Activated CD4-positive, alpha-beta T cell treated with anti-CD3 and anti-CD28 coated beads, Interleukin-2, amount 10 ng/mL, durations not matched to agents 24 days and 14 days (primary cell): ENCODE measurements around the gene ZC3H18. TPM values are rescaled to one million over a fixed set of nuclear protein-coding genes. Genes with fewer than 3 reads are reported as not detected.

Experiments
- DNase-seq: peaks from one replicate; pipeline ENCODE4 v3.0.0; 2022
- H3K27ac Mint-ChIP-seq: one replicate; pipeline ENCODE4 v1.8.0; 2022; ENCODE audit warnings: mild to moderate bottlenecking, mixed read lengths
- H3K27me3 Mint-ChIP-seq: one replicate; pipeline ENCODE4 v1.8.0; 2022; ENCODE audit warnings: mixed read lengths
- H3K36me3 Mint-ChIP-seq: one replicate; pipeline ENCODE4 v1.8.0; 2022; ENCODE audit warnings: low read depth, mild to moderate bottlenecking, mixed read lengths
- H3K4me1 Mint-ChIP-seq: one replicate; pipeline ENCODE4 v1.8.0; 2021; ENCODE audit warnings: mixed read lengths
- H3K4me3 Mint-ChIP-seq: one replicate; pipeline ENCODE4 v1.8.0; 2022; ENCODE audit warnings: mild to moderate bottlenecking, moderate library complexity, mixed read lengths
- H3K9me3 Mint-ChIP-seq: one replicate; pipeline ENCODE4 v1.8.0; 2021; ENCODE audit warnings: mixed read lengths
- intact Hi-C: fragments of 100-400 bp; cut with micrococcal nuclease; formaldehyde crosslinking; loops from one replicate; pipeline ENCODE4 v1.15.1; 2023
- total RNA-seq: library from RNA; stranded (reverse); gene quantifications from 2 replicates; pipeline ENCODE4 v1.2.3, GENCODE V29; 2022

Gene ZC3H18
- total RNA-seq, 1 donor from 2014 or later: 106 TPM

DNA sequence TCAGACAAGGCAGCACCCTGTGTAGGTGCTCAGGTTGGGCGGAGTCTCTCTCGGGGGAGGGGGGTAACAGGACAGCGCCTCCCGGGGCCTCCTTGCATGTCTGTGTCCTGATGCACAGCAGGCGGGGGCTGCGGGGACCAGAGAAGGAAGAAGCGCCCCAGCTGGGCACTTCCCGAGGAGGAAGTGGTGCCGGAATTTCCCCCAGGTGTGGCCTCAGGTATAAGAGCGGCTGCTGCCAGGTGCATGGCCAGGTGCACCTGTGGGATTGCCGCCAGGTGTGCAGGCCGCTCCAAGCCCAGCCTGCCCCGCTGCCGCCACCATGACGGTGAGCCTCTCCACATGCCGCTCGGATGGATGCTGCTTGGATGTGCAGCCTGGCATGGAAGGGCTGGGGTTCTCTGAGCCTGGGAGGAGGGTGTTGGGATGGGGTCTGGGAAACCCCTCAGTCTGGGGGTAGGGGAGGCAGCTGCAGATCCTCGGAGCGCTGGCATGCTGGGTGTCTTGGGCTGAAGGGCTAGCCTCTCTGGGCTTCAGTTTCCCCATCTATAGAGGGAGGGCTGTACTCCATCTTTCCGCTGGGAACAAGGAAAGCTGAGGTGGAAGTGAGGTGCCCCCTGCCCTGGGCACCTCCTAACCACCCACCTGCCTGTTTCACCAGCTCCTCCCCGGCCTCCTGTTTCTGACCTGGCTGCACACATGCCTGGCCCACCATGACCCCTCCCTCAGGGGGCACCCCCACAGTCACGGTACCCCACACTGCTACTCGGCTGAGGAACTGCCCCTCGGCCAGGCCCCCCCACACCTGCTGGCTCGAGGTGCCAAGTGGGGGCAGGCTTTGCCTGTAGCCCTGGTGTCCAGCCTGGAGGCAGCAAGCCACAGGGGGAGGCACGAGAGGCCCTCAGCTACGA, 68.4 kb downstream of the ZC3H18 start, which contains the start of gene IL17C:
TSS of gene IL17C (plus strand) at position 250 of the 908 bp plus-strand sequence. CDS start at position 320, 70 bp downstream.
- no peak for DNase-seq

DNA sequence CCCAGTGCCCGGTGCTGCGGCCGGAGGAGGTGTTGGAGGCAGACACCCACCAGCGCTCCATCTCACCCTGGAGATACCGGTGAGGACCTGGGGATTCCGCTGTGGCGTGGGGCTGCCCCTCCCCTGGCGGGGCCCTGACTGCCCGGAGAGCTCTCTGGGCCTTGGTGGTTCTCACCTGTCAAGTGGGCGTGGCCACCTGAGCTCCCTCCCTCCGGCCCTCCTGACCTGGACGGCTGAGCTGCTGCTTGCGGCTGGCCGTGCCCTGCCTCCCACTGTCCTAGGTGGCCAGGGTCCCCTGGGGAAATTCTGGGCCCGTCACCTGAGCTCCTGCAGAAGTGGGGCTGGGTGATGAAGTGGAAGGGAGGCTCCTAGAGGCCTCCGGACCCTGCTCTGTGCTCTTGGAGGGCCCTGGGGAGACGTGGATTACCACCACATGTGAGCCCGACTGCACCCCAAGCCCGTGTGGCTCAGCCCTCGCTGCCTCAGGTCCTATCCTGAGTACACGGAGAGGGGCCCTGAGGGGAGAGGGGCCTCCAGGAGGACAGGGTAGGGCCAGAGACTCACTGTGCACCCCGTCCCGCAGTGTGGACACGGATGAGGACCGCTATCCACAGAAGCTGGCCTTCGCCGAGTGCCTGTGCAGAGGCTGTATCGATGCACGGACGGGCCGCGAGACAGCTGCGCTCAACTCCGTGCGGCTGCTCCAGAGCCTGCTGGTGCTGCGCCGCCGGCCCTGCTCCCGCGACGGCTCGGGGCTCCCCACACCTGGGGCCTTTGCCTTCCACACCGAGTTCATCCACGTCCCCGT, 69.2 kb downstream of the ZC3H18 start:
- Mint-ChIP-seq H3K27ac (no peak overlapping the region), H3K9me3 (no peaks in the 10 kb centered on the region), H3K27me3 (peaks cover 25% of the 10 kb centered on the region), H3K4me1 (peaks cover 21% of the 10 kb centered on the region), H3K36me3 (peaks cover 16% of the 10 kb centered on the region), H3K4me3 (no peak overlapping the region)
- DNase-seq: peak; percentile 67
- intact Hi-C loops: loop anchor here (5.0 kb wide), 1 partner anchor 63 kb away; no protein-coding TSS in a partner anchor

More for the DNA sequence above, 68.4 kb downstream of the ZC3H18 start, which contains the start of gene IL17C:
- peaks cover 25% of the 10 kb centered on the region for H3K27me3 Mint-ChIP-seq
- peaks cover 8% of the 10 kb centered on the region for H3K36me3 Mint-ChIP-seq
- H3K9me3 Mint-ChIP-seq: no peaks in the 10 kb centered on the region
- H3K27ac Mint-ChIP-seq: peak within 1 kb of the TSS; percentile 8
- H3K4me1 Mint-ChIP-seq: peaks cover 24% of the 10 kb centered on the region
- intact Hi-C loops: loop anchor here (5.0 kb wide), 1 partner anchor 64 kb away; no protein-coding TSS in a partner anchor
- no peak within 1 kb of the TSS for H3K4me3 Mint-ChIP-seq

DNA sequence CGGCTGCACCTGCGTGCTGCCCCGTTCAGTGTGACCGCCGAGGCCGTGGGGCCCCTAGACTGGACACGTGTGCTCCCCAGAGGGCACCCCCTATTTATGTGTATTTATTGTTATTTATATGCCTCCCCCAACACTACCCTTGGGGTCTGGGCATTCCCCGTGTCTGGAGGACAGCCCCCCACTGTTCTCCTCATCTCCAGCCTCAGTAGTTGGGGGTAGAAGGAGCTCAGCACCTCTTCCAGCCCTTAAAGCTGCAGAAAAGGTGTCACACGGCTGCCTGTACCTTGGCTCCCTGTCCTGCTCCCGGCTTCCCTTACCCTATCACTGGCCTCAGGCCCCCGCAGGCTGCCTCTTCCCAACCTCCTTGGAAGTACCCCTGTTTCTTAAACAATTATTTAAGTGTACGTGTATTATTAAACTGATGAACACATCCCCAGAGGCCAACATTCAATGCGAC, 69.9 kb downstream of the ZC3H18 start:
- Mint-ChIP-seq H3K27me3 (peaks cover 25% of the 10 kb centered on the region), H3K4me3 (no peak overlapping the region), H3K4me1 (peaks cover 20% of the 10 kb centered on the region), H3K27ac (no peak overlapping the region), H3K36me3 (peaks cover 22% of the 10 kb centered on the region), H3K9me3 (no peaks in the 10 kb centered on the region)
- DNase-seq: no peak
- intact Hi-C loops: no loop called here

DNA sequence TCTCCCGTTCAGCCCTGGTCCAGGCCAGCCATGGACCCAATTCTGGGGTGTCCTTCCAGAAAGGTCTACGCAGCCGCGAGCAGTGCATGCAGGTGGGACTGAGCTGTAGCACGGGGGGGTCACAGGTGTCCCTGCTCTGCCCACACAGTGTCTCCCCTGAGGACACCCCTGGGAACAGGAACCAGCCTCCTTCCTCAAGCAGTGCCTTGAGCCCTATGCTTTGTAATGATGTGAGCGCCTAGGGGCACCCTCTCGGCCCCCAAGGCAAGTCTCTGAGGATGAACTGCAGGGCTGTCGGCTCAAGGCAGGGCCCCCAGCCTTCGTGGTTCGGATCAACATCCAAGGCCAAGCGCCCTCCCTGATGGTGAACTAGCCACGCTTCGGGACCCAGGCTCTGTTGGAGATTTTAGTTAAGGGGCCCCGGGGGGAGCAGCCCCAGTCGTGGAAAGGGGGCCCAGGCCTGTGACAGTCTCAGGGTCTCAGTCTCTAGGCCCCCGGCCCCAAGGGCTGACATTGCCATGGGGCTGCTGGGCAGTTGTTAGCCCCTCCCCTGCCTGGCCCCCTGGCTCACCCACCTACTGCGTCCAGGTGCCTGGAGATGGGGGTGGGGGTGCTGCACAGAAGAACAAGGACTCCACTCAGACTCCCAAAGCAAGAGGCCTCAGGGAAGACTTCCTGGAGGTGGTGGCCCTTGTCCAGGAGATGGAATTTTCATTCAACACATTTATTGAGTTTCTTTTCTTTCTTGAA, 70.5 kb downstream of the ZC3H18 start:
- Mint-ChIP-seq H3K4me1 (peaks cover 16% of the 10 kb centered on the region), H3K4me3 (no peak overlapping the region), H3K27me3 (peaks cover 25% of the 10 kb centered on the region), H3K9me3 (no peaks in the 10 kb centered on the region), H3K36me3 (peaks cover 23% of the 10 kb centered on the region), H3K27ac (no peak overlapping the region)
- no peak for DNase-seq
- intact Hi-C loops: no loop called here

DNA sequence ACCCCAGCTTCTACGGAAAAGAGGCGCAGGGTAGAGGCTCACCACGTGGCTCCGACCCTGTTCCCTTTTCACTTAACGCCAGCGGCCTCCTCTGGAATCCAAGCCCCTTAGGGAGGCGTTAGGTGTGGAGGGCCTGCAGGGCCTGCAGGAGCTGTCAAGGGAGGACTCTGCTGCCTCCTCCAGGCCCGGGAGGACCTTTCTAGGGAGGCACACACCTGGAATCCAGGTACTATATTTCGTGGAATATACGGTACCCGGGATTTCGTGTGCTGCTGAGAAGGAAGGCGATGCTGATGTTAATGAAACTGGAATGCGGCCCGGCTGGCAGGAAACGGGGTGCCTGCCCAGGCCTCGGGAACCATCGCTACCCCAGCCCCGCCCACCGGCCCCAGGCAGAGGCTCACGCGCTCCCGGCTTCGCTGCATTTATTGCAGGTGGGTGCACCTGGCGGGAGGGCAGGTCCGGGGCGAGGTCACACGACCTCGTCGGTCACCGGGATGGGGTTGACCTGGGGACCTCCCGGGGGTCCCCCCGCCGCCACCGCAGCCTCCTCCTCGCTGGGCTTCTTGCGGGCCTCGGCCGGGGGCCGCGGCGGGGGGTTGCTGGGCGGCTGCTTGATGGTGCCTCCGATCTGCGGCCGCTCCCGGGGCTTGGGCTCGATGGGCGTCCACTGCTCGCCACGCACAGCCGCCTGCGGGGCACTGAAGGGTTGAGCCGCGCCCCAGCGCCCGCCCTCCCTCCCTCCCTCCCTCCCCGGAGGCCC, 72.9 kb downstream of the ZC3H18 start:
- H3K9me3 Mint-ChIP-seq: no peaks in the 10 kb centered on the region
- H3K4me1 Mint-ChIP-seq: peaks cover 6% of the 10 kb centered on the region
- DNase-seq: no peak
- no peak overlapping the region for H3K4me3 Mint-ChIP-seq
- H3K27me3 Mint-ChIP-seq: peaks cover 16% of the 10 kb centered on the region
- H3K36me3 Mint-ChIP-seq: peaks cover 23% of the 10 kb centered on the region
- intact Hi-C loops: no loop called here
- H3K27ac Mint-ChIP-seq: no peak overlapping the region

DNA sequence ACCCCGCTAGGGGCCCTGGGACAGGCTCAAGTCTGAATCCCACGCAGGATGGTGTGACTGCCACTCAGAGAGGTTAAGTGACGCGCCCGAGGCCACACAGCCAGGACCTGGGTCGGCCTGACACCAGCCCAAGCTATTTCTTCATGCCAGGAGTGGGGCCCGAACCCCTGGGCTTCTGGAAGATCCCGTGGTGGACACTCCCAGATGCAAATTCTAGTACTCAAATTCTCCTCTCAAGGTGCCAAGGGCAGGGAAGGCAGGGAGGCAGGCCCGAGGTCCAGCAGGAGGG, 73.4 kb downstream of the ZC3H18 start:
- Mint-ChIP-seq H3K27me3 (peaks cover 11% of the 10 kb centered on the region), H3K4me3 (no peak overlapping the region), H3K9me3 (no peaks in the 10 kb centered on the region), H3K27ac (no peak overlapping the region), H3K4me1 (peaks cover 6% of the 10 kb centered on the region), H3K36me3 (peaks cover 23% of the 10 kb centered on the region)
- DNase-seq: no peak
- intact Hi-C loops: no loop called here

DNA sequence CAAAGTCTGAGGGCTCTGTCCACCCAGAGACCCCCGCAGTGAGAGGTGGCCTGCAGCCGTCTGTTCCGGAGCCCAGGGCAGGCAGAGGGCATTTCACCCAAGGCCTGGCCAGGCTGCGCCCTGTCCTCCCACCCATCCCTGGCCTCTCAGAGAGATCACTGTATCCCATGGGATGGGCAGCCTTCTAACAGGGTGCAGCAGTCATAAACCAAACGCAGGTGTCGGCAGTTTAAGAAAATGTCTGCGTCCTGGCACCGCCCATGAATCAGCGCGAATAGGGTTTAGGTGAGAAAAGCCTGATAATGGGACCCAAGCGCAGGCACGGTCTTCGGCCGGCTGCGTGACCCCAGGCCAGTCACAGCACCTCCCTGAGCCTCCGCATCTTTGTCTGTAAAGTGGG, 75.3 kb downstream of the ZC3H18 start:
- DNase-seq: no peak
- H3K27me3 Mint-ChIP-seq: peaks cover 4% of the 10 kb centered on the region
- no peak overlapping the region for H3K4me3 Mint-ChIP-seq
- peaks cover 29% of the 10 kb centered on the region for H3K36me3 Mint-ChIP-seq
- no peaks in the 10 kb centered on the region for H3K9me3 Mint-ChIP-seq
- intact Hi-C loops: no loop called here
- H3K27ac Mint-ChIP-seq: no peak overlapping the region
- H3K4me1 Mint-ChIP-seq: peaks cover 8% of the 10 kb centered on the region

DNA sequence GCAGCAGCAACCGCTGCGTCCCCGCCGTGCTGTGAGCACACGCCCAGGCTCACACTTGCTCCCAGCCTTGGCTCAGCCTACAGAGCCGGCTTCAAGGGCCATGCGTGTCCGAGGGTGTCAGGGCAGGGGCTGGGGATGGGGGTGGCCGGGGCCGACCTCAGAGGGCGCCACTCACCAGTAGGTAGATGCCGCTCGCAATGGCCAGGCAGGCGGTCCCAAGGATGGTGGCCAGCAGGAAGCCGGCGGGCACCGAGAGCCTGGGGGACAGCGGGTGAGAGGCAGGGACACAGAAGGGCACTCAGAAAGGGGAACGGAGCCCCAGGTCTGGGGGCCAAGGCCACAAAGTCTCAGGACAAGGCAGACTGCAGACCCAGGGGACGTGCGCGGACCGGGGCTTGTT, 75.7 kb downstream of the ZC3H18 start:
- H3K27ac Mint-ChIP-seq: no peak overlapping the region
- H3K4me1 Mint-ChIP-seq: peaks cover 8% of the 10 kb centered on the region
- intact Hi-C loops: no loop called here
- H3K27me3 Mint-ChIP-seq: peaks cover 1% of the 10 kb centered on the region
- no peaks in the 10 kb centered on the region for H3K9me3 Mint-ChIP-seq
- no peak overlapping the region for H3K4me3 Mint-ChIP-seq
- no peak for DNase-seq
- H3K36me3 Mint-ChIP-seq: peaks cover 30% of the 10 kb centered on the region

DNA sequence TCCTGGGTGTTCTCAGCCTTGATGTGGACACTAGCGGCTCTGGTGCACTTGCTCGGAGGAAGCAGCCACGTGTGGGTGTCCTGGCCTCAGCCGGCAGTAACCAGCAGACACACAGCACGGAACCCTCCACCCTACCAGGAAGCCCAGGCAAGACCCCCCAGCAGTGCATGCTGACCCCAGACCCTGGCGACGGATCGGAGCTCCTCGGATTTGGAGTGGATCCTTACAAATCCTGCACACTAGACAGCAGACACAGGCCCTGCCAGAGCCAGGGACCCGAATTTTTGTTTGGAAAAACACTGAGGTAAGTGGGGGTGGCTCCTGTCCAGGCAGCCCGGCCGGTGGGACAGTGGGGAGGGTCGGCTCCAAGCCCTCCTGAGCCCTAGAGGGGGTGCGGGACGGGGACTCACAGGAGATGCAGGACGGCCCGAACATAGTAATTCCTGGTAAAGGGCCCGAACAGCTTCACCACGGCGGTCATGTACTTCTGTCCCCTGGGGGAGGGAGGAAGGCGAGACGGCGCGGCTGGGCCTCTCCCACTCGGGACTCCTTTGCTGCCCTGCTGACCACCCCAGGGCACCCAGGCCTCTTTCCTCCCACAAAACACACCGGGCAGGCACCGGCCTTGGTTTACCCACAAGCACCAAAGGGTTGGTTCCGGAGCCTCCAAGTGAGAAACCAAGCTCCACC, 76.3 kb downstream of the ZC3H18 start:
- Mint-ChIP-seq H3K9me3 (no peaks in the 10 kb centered on the region), H3K4me1 (peaks cover 13% of the 10 kb centered on the region), H3K36me3 (peaks cover 32% of the 10 kb centered on the region), H3K27me3 (no peaks in the 10 kb centered on the region), H3K4me3 (no peak overlapping the region), H3K27ac (no peak overlapping the region)
- intact Hi-C loops: no loop called here
- no peak for DNase-seq

DNA sequence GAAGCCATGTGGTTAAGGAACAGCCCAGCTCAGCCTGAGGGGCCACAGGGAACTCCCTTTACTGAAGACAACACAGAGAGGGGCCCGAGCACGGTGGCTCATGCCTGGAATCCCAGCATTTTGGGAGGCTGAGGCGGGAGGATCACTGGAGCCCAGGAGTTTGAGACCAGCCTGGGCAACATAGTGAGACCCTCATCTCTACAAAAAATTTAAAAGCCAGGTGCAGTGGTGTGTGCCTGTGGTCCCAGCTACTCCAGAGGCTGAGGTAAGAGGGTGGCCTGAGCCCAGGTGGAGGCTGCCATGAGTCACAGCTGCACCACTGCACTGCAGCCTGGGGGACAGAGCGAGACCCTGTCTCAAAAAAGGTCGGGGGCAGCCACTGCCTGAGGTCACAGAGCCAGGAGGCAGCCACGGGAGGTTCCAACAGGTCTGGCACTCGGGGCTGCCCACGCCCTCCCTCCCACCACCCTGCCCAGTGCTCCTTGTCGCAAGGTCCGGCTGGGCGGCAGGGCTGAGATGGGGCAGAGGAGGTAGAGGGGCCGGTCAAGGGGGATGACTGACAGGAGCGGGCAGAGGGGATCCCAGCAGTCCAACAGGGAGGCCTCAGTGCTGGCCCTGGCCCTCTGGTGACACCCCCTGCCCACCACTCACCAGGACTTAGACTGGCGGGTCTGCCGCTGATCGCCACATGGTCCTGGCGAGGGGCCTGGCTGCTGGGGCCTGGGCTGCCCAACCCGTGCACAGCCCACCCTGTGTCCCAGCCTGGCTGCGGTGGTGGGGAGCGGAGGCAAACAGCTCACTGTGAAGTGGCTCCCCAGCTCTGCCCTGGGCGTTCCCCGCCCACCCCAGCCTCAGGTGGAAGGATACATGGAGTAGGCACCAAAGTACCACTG, 77.2 kb downstream of the ZC3H18 start:
- peaks cover 15% of the 10 kb centered on the region for H3K4me1 Mint-ChIP-seq
- H3K9me3 Mint-ChIP-seq: no peaks in the 10 kb centered on the region
- no peak overlapping the region for H3K27ac Mint-ChIP-seq
- no peak for DNase-seq
- intact Hi-C loops: no loop called here
- no peak overlapping the region for H3K4me3 Mint-ChIP-seq
- no peaks in the 10 kb centered on the region for H3K27me3 Mint-ChIP-seq
- H3K36me3 Mint-ChIP-seq: peaks cover 26% of the 10 kb centered on the region

DNA sequence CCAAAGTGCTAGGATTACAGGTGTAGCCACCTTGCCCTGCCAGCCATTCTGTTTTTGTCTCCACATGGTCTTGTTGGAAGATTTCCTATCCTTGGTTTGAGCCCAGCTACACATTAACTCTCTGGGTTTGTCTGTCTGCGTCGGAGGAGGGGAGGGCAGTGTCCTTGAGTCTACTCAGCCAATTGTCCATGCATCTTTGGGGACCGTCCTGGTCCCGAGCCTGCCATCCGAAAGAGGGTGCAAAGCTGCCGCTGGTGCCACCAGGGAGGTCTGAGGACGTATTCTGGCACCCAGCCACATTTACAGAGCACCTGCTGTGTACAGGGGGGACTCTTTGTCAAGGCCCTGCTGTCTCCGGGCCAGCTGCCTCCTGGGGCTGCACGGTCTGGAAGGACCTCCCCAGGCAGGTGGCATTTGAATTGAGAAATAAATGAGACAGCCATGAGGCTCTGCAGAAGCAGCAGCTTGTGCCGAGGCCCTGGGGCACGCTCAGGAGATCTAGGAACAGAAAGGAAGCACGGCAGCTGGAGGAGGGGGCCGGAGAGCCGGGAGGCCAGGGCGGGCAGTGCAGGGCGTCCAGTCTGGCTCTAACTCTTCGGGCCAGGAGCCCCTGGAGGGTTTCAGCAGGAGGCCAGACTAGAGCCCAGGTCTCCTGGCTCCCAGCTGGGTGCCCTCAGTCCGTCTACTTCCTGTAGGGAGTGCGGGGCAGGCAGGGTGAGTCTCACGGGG, 79.2 kb downstream of the ZC3H18 start:
- Mint-ChIP-seq H3K36me3 (peaks cover 20% of the 10 kb centered on the region), H3K27me3 (no peaks in the 10 kb centered on the region), H3K4me1 (peaks cover 15% of the 10 kb centered on the region), H3K9me3 (no peaks in the 10 kb centered on the region), H3K27ac (peak overlapping the region; percentile 78), H3K4me3 (peak overlapping the region; percentile 90)
- DNase-seq: no peak
- intact Hi-C loops: no loop called here
